Stomach smooth muscle (tissue), 2 donors: ENCODE measurements around the gene MYO9A.

Experiments
- H3K27ac ChIP-seq: one replicate; pipeline ENCODE4 v1.7.0; 2013; ENCODE audit warnings: mild to moderate bottlenecking, low read length, inconsistent platforms
- H3K27me3 ChIP-seq, 2 donors: one replicate each; pipeline ENCODE4 v1.7.0; 2013; ENCODE audit warnings: low read length in 2 of 2; ENCODE audit not compliant: insufficient read depth in 2 of 2, control insufficient read depth in 1 of 2
- H3K36me3 ChIP-seq, 2 donors: one replicate each; pipeline ENCODE4 v1.7.0; 2013; ENCODE audit warnings: low read length in 2 of 2; ENCODE audit not compliant: control insufficient read depth in 2 of 2, insufficient read depth in 2 of 2
- H3K4me1 ChIP-seq: one replicate; pipeline ENCODE4 v1.7.0; 2013; ENCODE audit warnings: low read length; ENCODE audit not compliant: control insufficient read depth, insufficient read depth
- H3K4me3 ChIP-seq, 2 donors: one replicate each; pipeline ENCODE4 v1.7.0; 2013; ENCODE audit warnings: low read length in 2 of 2
- H3K9ac ChIP-seq, 2 donors: one replicate each; pipeline ENCODE4 v1.7.0; 2013; ENCODE audit warnings: low read length in 2 of 2, mild to moderate bottlenecking in 1 of 2
- H3K9me3 ChIP-seq, 2 donors: one replicate each; pipeline ENCODE4 v1.7.0; 2013; ENCODE audit warnings: low read length in 2 of 2; ENCODE audit not compliant: control insufficient read depth in 2 of 2
- donor health status: healthy.
- donor health status: Pancreatic carcinoma.

The MYO9A gene, protein sequence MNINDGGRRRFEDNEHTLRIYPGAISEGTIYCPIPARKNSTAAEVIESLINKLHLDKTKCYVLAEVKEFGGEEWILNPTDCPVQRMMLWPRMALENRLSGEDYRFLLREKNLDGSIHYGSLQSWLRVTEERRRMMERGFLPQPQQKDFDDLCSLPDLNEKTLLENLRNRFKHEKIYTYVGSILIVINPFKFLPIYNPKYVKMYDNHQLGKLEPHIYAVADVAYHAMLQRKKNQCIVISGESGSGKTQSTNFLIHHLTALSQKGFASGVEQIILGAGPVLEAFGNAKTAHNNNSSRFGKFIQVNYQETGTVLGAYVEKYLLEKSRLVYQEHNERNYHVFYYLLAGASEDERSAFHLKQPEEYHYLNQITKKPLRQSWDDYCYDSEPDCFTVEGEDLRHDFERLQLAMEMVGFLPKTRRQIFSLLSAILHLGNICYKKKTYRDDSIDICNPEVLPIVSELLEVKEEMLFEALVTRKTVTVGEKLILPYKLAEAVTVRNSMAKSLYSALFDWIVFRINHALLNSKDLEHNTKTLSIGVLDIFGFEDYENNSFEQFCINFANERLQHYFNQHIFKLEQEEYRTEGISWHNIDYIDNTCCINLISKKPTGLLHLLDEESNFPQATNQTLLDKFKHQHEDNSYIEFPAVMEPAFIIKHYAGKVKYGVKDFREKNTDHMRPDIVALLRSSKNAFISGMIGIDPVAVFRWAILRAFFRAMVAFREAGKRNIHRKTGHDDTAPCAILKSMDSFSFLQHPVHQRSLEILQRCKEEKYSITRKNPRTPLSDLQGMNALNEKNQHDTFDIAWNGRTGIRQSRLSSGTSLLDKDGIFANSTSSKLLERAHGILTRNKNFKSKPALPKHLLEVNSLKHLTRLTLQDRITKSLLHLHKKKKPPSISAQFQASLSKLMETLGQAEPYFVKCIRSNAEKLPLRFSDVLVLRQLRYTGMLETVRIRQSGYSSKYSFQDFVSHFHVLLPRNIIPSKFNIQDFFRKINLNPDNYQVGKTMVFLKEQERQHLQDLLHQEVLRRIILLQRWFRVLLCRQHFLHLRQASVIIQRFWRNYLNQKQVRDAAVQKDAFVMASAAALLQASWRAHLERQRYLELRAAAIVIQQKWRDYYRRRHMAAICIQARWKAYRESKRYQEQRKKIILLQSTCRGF (N-terminal part only)

DNA sequence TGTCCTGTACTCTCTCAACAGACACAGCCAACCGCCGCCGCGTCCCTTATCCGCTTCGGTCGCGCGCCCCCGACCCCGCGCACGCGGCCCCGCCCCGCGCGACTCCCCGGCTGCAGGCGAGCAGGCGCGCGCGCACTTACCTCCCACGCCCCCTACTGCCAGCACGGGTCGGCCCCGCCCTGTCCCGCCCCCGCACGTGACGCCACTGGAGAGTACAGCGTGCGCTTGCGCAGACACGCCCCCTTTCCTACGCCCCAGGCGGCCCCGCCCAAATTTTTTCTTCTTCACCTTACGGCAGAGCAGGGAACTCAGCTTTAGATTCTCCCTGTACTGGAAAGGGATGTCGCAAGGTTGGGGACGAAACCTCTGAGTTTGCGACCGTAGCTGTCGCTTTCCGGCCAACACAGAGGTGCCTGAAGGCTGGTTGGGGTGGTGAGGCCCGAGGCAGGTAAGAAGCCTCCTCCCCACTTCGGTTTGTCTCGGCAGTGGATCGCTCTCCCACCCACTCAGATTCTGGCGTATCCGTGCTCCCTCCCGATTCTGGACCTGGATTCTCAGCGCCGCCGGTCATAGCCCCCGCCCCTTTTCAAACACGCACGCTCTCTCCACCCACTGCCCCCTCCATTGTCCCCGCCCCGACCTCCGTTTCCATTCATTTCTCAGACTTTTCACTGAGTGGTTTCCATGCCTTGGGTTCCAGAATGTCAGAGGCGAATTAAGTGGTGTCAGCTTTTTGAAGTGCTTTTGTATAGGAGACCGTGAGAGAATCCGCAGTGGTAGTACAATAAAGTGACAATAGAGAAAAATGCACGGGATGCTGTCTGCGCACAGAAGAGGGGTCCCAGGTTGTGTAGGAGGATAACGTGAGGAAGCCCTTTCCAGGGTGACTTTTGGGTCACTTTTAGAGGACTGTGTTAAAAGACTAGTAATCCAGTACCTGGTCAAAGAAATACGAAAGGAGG lies at the start of gene MYO9A, which contains the start of gene SENP8:
TSS of gene MYO9A (minus strand) at position 134 of the 962 bp plus-strand sequence. CDS start 71,587 bp downstream, outside the sequence.
TSS of gene SENP8 (plus strand) at position 387 of the 962 bp plus-strand sequence. CDS start 21,221 bp downstream, outside the sequence.
- H3K4me3 ChIP-seq, result peak within 1 kb of the TSS; percentile 77 to 91
- no peaks in the 10 kb centered on the region for H3K36me3 ChIP-seq
- peaks cover 6% of the 10 kb centered on the region for H3K4me1 ChIP-seq
- no peaks in the 10 kb centered on the region for H3K9me3 ChIP-seq
- H3K27ac ChIP-seq, result peak within 1 kb of the TSS; percentile 93
- H3K9ac ChIP-seq, result peak within 1 kb of the TSS; percentile 82 to 96
- no peaks in the 10 kb centered on the region for H3K27me3 ChIP-seq

DNA sequence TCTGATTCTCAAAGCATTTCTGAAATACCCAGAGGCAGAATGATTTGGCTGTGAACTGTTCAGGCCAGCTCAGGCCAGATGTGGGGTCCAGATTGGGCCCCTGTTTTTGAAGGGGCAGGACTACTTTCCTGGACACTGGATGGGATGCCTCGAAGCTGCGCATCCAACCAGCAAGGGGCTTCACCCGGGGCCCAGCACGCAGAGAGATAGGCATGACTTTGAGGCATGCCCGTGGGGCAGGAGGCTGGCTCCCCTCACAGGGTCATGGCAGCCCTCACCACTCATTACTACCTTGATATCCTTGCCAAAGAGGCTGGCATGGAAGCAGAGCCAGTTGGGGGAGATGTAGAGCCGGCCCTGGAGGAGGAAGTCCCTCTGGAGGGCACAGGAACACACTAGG lies 49.5 kb upstream of the MYO9A start:
- Histone ChIP-seq H3K4me1 (no peaks in the 10 kb centered on the region), H3K4me3 (no peak overlapping the region), H3K9ac (no peak overlapping the region), H3K9me3 (no peaks in the 10 kb centered on the region), H3K36me3 (no peaks in the 10 kb centered on the region), H3K27me3 (peaks cover 0 to 6% of the 10 kb centered on the region in 2 donors), H3K27ac (no peak overlapping the region)

DNA sequence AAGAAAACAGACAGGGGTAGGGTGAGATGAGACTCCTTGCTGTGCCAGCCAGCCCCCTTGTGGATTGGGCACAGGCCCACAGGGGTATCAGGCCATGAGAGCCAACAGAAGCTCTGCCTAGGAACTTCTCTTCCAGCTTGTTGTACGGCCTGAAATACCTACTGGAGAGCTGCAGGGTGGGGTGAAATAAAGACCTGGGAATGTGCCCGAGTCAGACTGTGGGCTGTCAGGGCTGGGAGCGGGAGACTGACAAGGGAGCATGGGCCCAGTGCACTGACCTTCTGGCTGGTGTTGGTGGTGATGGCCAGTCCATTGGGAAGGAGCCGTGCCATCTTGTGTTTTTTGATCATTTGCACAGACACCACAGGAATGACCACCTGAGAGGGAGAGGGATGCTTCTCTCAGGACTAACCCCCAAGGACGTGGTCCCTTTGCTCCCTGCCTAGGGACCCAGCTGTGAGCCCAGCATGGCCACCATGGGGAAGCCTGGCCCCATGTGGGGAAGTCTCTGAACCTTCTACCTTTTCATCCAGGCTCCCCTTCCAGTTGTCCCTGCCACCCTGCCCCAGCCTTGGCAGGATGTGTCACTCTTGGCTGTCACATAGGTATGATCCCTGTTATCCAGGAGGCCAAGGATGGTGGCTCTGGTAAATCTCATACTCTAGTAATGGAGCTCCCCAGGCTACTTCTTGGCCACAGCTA lies 48.9 kb upstream of the MYO9A start:
- Histone ChIP-seq H3K36me3 (no peaks in the 10 kb centered on the region), H3K4me1 (no peaks in the 10 kb centered on the region), H3K4me3 (no peak overlapping the region), H3K9ac (no peak overlapping the region), H3K9me3 (no peaks in the 10 kb centered on the region), H3K27me3 (peaks cover 0 to 6% of the 10 kb centered on the region in 2 donors), H3K27ac (no peak overlapping the region)

DNA sequence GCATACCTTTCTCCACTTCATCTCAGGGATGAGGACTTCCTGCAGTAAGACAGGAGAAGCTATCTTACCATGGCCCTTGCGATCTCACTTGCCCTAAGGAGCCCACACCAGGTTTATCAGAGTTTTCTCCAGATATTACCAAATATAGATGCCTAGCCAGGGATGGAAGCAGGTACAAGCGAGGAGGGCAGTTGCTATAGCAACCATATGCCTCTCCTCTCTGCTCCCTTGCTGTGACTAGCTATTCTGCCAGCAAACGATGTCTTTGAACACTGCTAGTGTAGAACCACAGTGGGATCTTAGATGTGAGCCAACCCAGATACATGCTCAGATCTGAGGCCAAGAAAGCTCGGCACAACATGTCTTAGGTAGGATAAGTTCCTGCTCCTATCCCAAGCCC lies 45.8 kb upstream of the MYO9A start:
- Histone ChIP-seq H3K9me3 (no peaks in the 10 kb centered on the region), H3K9ac (no peak overlapping the region), H3K36me3 (no peaks in the 10 kb centered on the region), H3K4me3 (no peak overlapping the region), H3K4me1 (peaks cover 4% of the 10 kb centered on the region), H3K27ac (no peak overlapping the region), H3K27me3 (peaks cover 0 to 6% of the 10 kb centered on the region in 2 donors)

DNA sequence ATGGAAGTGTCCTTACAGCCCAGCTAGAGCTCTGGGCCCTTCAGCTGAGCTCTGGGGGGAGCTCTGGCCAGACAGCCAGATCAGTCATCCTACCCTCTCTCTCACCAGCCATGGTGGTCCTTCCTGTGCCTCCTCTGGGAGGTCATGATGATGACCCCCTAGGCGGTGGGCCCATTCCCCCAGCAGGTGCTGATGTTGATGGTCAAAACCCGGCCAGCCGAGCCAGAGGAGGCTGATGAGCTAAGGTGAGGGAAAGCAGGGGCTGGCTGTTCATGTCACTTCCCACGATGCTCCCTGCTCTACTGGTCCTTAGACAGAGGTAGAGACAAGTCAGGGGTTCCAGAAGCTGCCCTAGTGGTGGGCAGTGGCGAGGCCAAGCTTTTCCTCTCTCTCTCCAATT lies 44.6 kb upstream of the MYO9A start:
- no peak overlapping the region for H3K27ac ChIP-seq

DNA sequence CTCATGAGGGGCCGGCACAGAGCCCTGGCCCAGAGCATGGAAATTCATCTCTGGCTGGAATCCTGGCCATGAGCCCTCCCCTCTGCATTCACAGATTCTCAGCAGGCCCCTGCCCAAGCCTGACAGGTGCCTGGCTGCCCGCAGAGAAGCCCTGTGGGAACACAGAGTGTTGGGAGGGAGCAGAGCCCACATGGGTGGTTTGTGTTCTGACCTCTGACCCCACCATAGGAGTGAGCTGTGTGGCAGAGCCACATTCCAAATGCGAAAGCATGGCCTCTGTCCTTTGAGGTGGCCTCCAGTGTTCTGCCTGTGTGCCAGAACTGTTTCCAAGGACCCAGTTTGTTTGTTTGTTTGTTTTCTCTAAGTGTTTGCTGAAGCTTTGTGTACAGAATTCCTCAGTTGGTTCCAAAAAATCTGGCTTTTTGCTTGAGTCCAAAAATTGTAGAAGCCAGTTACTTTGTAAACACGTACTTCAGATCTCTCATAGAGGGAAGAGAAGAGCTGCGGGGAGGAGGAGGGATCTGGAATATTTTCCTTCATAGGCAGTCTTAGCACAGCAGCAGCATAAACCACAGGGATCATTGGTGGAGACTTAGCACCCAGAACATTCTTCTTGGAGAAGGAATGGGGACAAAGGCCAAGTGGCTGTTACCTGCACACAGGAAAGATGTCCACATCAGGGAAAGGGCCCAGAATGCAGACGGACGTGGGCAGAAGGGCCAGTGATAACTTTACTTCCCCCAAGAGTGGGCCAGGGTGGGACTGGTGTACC lies 43.6 kb upstream of the MYO9A start:
- Histone ChIP-seq H3K36me3 (no peaks in the 10 kb centered on the region), H3K4me3 (no peak overlapping the region), H3K9ac (peak overlapping the region in 1 of 2 donors; percentile 36), H3K4me1 (peaks cover 4% of the 10 kb centered on the region), H3K27ac (peak overlapping the region; percentile 53), H3K9me3 (no peaks in the 10 kb centered on the region), H3K27me3 (peaks cover 0 to 2% of the 10 kb centered on the region in 2 donors)

More for the DNA sequence above, 44.6 kb upstream of the MYO9A start:
- H3K9me3 ChIP-seq, result no peaks in the 10 kb centered on the region
- H3K27me3 ChIP-seq, result peaks cover 0 to 6% of the 10 kb centered on the region in 2 donors
- no peaks in the 10 kb centered on the region for H3K36me3 ChIP-seq
- H3K9ac ChIP-seq, result no peak overlapping the region
- no peak overlapping the region for H3K4me3 ChIP-seq
- peaks cover 4% of the 10 kb centered on the region for H3K4me1 ChIP-seq

DNA sequence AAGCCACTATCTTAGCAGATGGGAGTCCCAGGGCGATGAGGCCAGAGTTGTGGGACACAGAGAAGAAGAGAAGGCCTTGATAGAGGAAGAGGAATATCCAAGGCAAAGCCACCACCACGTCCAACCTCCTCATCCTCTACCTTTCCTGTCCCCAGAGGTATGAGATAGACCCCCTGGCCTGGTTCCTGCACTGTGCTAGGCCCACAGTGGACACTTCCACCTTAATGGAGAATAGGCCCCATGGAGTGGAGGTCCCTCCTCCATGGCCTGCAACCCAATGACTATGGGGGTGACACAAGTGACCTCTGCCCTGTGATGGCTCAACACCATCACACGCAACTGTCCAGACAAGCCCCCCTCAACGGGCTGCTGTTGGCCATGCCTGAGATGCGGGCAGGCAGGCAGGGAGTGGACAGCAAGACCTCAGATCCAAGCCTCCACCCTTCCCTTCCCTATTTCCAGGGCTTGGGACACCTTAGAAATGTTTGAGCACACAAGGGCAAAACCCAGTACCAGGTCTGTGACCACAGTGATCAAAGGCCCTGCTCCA lies 42.8 kb upstream of the MYO9A start:
- no peaks in the 10 kb centered on the region for H3K36me3 ChIP-seq
- peaks cover 8% of the 10 kb centered on the region for H3K4me1 ChIP-seq
- peak overlapping the region; percentile 53 for H3K27ac ChIP-seq
- H3K9ac ChIP-seq, result no peak overlapping the region
- no peak overlapping the region for H3K4me3 ChIP-seq
- H3K9me3 ChIP-seq, result no peaks in the 10 kb centered on the region
- no peaks in the 10 kb centered on the region for H3K27me3 ChIP-seq

DNA sequence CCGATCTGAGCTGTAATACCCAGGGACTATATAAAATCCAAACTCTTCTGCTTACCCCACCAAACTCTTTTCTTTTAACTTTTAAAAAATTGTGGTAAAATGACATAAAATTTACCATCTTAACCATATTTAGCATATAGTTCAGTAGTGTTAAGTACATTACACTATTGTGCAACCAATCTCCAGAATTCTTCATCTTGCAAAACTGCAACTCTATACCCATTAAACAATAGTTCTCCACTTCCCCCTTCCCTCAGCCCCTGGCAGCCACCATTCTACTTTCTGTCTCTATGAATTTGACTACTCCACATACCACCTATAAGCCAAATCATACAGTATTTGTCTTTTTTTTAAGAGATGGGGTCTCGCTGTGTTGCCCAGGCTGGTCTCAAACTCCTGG lies 39.0 kb upstream of the MYO9A start:
- Histone ChIP-seq H3K4me1 (peaks cover 30% of the 10 kb centered on the region), H3K4me3 (no peak overlapping the region), H3K27ac (no peak overlapping the region)

More for the DNA sequence above, 39.0 kb upstream of the MYO9A start:
- Histone ChIP-seq H3K36me3 (no peaks in the 10 kb centered on the region), H3K9ac (no peak overlapping the region), H3K27me3 (no peaks in the 10 kb centered on the region), H3K9me3 (no peaks in the 10 kb centered on the region)
